ENCODE results near the gene ASF1A.

ASF1A gene

DNA sequence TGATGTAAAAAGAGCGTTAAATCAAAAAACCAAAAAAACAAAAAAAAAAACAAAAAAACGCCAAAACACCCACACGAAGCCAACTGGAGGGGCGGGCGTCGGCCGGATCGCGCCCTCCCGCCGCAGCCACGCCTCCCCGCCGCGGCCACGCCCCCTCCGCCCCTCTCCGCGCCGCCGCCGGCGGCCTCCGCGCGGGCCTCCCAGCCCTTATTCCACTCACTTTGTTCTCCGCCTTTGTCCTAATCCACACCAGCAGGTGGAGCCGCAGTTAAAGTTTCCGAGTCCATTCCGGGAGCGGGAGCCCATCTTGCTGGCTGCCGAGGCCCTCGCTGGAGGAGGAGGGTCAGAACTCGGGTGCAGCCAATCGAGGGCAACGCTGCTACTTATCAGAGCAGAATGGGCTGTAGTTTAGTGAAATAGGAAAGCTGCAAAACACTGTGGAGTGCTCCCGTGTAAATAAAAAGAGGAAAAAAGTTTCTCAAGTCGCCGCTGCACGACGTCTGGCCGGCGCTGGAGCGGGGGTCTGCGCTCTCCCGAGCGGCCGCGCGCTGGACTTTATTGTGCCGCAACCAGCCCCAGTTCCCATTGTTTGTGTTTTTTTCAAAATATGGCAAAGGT is at the start of gene ASF1A:
Gene ASF1A (plus strand): TSS at position 346 of the 618 bp plus-strand sequence. CDS start 262 bp downstream, at position 608.
- TF ChIP-seq, protein P1, sequence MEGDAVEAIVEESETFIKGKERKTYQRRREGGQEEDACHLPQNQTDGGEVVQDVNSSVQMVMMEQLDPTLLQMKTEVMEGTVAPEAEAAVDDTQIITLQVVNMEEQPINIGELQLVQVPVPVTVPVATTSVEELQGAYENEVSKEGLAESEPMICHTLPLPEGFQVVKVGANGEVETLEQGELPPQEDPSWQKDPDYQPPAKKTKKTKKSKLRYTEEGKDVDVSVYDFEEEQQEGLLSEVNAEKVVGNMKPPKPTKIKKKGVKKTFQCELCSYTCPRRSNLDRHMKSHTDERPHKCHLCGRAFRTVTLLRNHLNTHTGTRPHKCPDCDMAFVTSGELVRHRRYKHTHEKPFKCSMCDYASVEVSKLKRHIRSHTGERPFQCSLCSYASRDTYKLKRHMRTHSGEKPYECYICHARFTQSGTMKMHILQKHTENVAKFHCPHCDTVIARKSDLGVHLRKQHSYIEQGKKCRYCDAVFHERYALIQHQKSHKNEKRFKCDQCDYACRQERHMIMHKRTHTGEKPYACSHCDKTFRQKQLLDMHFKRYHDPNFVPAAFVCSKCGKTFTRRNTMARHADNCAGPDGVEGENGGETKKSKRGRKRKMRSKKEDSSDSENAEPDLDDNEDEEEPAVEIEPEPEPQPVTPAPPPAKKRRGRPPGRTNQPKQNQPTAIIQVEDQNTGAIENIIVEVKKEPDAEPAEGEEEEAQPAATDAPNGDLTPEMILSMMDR (IDR thresholded peaks at IDR 0.05; ENCODE audit: low read depth, low read length) = peak; percentile 60
- peak within 1 kb of the TSS; percentile 70 to 85 for H3K4me3 ChIP-seq (replicated peaks in 1 of 2; ENCODE audit: low read depth in 2 of 2, low read length in 2 of 2)
- DNase-seq (ENCODE audit: low read depth in 2 of 2) = peak; percentile 99

DNA sequence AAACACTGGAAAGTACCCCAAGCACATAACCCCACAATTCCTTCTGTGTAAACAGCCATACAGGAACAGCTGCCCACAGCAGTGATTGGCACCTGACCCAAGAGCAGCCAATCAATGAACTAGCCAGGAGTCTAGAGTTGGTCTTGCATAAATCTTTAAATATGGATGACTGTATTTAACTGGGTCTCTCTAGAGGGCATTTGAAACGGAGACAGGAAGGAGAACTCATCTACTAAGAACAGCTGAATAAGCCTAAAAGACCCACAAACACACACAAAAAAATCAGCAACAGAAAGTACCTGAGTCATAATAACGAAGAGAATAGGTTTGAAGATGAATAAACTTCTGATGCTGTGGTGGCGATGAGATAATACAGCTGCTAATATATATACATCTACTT is 49.0 kb upstream of the ASF1A start:
- H3K4me3 ChIP-seq (replicated peaks in 1 of 2; ENCODE audit: low read depth in 2 of 2, low read length in 2 of 2) = no peak overlapping the region
- TF ChIP-seq, protein P1 (IDR thresholded peaks at IDR 0.05; ENCODE audit: low read depth, low read length) = no peak
- DNase-seq (ENCODE audit: low read depth in 2 of 2) = peak in 1 of 2 donors; percentile 10

DNA sequence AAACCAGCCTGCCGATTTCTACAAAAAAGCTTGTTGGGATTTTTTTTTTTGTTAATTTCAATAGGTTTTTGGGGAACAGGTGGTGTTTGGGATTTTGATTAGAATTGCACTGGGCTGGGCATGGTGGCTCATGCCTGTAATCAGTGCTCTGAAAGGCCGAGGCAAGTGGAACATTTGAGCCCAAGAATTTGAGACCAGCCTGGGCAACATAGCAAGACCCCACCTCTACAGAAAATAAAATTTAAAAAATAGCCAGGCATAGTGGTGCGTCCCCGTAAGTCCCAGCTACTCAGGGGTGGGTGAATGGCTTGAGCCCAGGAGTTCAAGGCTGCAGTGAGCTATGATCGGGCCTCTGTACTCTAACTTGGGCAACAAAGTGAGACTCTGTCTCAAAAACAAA is 40.5 kb upstream of the ASF1A start:
- H3K4me3 ChIP-seq (replicated peaks in 1 of 2; ENCODE audit: low read depth in 2 of 2, low read length in 2 of 2) = no peak overlapping the region
- DNase-seq (ENCODE audit: low read depth in 2 of 2) = no peak
- TF ChIP-seq, protein P1 (IDR thresholded peaks at IDR 0.05; ENCODE audit: low read depth, low read length) = no peak

DNA sequence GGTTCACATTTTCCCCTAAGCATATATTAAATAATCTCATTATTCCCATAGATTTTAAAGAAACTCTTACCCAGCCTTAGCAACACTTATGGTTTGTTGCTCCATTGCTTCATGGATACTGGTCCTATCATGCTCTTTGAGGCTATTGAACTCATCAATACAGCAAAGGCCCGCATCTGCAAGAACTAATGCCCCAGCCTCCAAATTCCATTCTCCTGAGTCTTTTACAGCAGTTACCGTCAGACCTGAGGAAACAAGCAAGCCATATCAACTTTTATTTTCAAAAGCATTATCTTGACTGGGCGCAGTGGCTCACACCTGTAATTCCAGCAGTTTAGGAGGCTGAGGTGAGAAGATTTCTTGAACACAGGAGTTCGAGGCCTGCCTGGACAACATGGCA is 37.7 kb upstream of the ASF1A start:
- TF ChIP-seq, protein P1 (IDR thresholded peaks at IDR 0.05; ENCODE audit: low read depth, low read length) = no peak
- no peak overlapping the region for H3K4me3 ChIP-seq (replicated peaks in 1 of 2; ENCODE audit: low read depth in 2 of 2, low read length in 2 of 2)
- no peak for DNase-seq (ENCODE audit: low read depth in 2 of 2)

DNA sequence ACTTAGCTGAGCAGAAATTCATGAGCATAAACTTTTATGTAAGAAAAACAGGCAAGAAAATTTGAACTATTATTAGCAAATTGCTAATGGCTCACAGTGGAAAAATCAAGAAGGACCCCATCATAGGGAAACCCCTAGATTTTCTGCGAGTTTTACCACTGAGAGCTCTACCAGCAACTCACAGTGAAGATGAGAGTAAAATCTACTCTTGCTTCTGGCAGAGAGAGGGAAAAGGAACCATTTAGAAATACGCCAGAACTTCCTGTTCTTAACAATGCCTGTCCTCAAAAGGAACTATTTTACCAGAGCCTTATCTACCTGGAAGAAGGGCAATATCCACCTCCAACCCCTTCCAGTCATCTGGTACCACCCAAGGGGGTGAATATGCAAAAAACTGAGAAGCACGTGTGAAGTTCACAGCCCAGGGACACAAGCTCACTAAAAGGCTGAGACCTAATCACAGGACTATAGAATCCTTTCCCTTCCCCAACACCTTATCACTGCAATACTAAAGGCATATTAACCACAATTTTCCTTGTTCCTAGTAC is 34.4 kb upstream of the ASF1A start:
- DNase-seq (ENCODE audit: low read depth in 2 of 2) = no peak
- TF ChIP-seq, protein P1 (IDR thresholded peaks at IDR 0.05; ENCODE audit: low read depth, low read length) = no peak
- H3K4me3 ChIP-seq (replicated peaks in 1 of 2; ENCODE audit: low read depth in 2 of 2, low read length in 2 of 2) = no peak overlapping the region

DNA sequence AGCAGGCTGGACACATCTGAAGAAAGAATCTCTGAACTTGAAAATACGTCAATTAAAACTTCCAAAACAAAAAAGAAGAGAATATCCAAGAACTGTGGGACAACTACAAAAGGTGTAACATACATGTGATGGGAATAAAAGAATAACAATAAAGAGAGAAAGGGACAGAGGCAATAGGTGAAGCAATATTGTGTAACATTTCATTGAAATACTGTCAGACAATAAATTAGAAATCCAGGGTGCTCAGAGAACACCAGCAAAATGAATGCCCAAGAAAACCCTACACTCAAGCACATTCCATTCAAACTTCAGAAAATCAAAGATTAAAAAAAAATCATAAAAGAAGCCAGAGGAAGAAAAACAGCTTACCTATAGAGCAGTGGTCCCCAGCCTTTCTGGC is 33.6 kb upstream of the ASF1A start:
- H3K4me3 ChIP-seq (replicated peaks in 1 of 2; ENCODE audit: low read depth in 2 of 2, low read length in 2 of 2) = no peak overlapping the region
- DNase-seq (ENCODE audit: low read depth in 2 of 2) = no peak
- TF ChIP-seq, protein P1 (IDR thresholded peaks at IDR 0.05; ENCODE audit: low read depth, low read length) = no peak
